HEK293 (cell line): ENCODE measurements around the gene PLEKHH3.

ENCODE experiments used
- BCL11A ChIP-seq: fragments of 450-650 bp; formaldehyde crosslinking; IDR thresholded peaks from 2 replicates; pipeline ENCODE4 v1.5.1; 2016; ENCODE audit warnings: low read depth, missing biosample characterization, missing genetic modification characterization
- EGR2 ChIP-seq: fragments of 450-650 bp; formaldehyde crosslinking; IDR thresholded peaks from 2 replicates; pipeline ENCODE4 v1.5.1; 2016; ENCODE audit warnings: low read depth, missing biosample characterization, missing genetic modification characterization
- KLF16 ChIP-seq: fragments of 450-650 bp; formaldehyde crosslinking; IDR thresholded peaks from 2 replicates; pipeline ENCODE4 v1.5.1; 2017; ENCODE audit warnings: missing biosample characterization, missing genetic modification characterization
- MEIS1 ChIP-seq: sonication (generic); formaldehyde crosslinking; IDR thresholded peaks from 2 replicates; pipeline ENCODE4 v1.8.1; 2022; ENCODE audit warnings: missing genetic modification reagents, mild to moderate bottlenecking, borderline replicate concordance
- OVOL3 ChIP-seq: fragments of 450-650 bp; formaldehyde crosslinking; IDR thresholded peaks from 2 replicates; pipeline ENCODE4 v1.5.1; 2016; ENCODE audit warnings: missing biosample characterization, missing genetic modification characterization
- RBAK ChIP-seq: fragments of 450-650 bp; formaldehyde crosslinking; IDR thresholded peaks from 2 replicates; pipeline ENCODE4 v1.5.1; 2016; ENCODE audit warnings: missing biosample characterization, missing genetic modification characterization
- SCRT2 ChIP-seq: fragments of 450-650 bp; formaldehyde crosslinking; IDR thresholded peaks from 2 replicates; pipeline ENCODE4 v1.5.1; 2016; ENCODE audit warnings: missing biosample characterization, missing genetic modification characterization
- SP2 ChIP-seq: fragments of 450-650 bp; formaldehyde crosslinking; IDR thresholded peaks from 2 replicates; pipeline ENCODE4 v1.5.1; 2016; ENCODE audit warnings: missing biosample characterization, missing genetic modification characterization
- ZBTB44 ChIP-seq: fragments of 450-650 bp; IDR thresholded peaks from 2 replicates; pipeline ENCODE4 v1.5.1; 2018; ENCODE audit warnings: missing biosample characterization, mild to moderate bottlenecking, missing genetic modification characterization
- ZBTB6 ChIP-seq: fragments of 450-650 bp; formaldehyde crosslinking; IDR thresholded peaks from 2 replicates; pipeline ENCODE4 v1.5.1; 2017; ENCODE audit warnings: missing biosample characterization, missing genetic modification characterization
- ZFHX2 ChIP-seq: fragments of 450-650 bp; formaldehyde crosslinking; conservative IDR thresholded peaks from 2 replicates; pipeline ENCODE4 v1.5.1; 2016; ENCODE audit warnings: missing biosample characterization, missing genetic modification characterization
- ZNF169 ChIP-seq: fragments of 450-650 bp; formaldehyde crosslinking; IDR thresholded peaks from 2 replicates; pipeline ENCODE4 v1.5.1; 2016; ENCODE audit warnings: missing biosample characterization, missing genetic modification characterization
- ZNF174 ChIP-seq: fragments of 450-650 bp; formaldehyde crosslinking; IDR thresholded peaks from 2 replicates; pipeline ENCODE4 v1.5.0; 2017; ENCODE audit warnings: missing biosample characterization, mild to moderate bottlenecking, missing genetic modification characterization
- ZNF202 ChIP-seq: fragments of 450-650 bp; formaldehyde crosslinking; IDR thresholded peaks from 2 replicates; pipeline ENCODE4 v1.5.1; 2016; ENCODE audit warnings: missing biosample characterization, missing genetic modification characterization, borderline replicate concordance
- ZNF223 ChIP-seq: fragments of 450-650 bp; formaldehyde crosslinking; IDR thresholded peaks from 2 replicates; pipeline ENCODE4 v1.5.1; 2016; ENCODE audit warnings: missing biosample characterization, missing genetic modification characterization
- ZNF311 ChIP-seq: fragments of 450-650 bp; formaldehyde crosslinking; IDR thresholded peaks from 2 replicates; pipeline ENCODE4 v1.5.1; 2017; ENCODE audit warnings: missing biosample characterization, missing genetic modification characterization, borderline replicate concordance
- ZNF335 ChIP-seq: fragments of 450-650 bp; formaldehyde crosslinking; conservative IDR thresholded peaks from 2 replicates; pipeline ENCODE4 v1.5.1; 2016; ENCODE audit warnings: missing biosample characterization, missing genetic modification characterization
- ZNF48 ChIP-seq: fragments of 450-650 bp; formaldehyde crosslinking; IDR thresholded peaks from 2 replicates; pipeline ENCODE4 v1.5.1; 2016; ENCODE audit warnings: missing biosample characterization, missing genetic modification characterization
- ZNF521 ChIP-seq: fragments of 450-650 bp; formaldehyde crosslinking; IDR thresholded peaks from 2 replicates; pipeline ENCODE4 v1.5.1; 2017; ENCODE audit warnings: missing biosample characterization, mild to moderate bottlenecking, missing genetic modification characterization
- ZNF560 ChIP-seq: fragments of 450-650 bp; formaldehyde crosslinking; IDR thresholded peaks from 2 replicates; pipeline ENCODE4 v1.5.1; 2017; ENCODE audit warnings: missing biosample characterization, missing genetic modification characterization, borderline replicate concordance
- ZNF585B ChIP-seq: fragments of 450-650 bp; formaldehyde crosslinking; IDR thresholded peaks from 2 replicates; pipeline ENCODE4 v1.5.1; 2016; ENCODE audit warnings: missing biosample characterization, missing genetic modification characterization
- ZNF843 ChIP-seq: fragments of 450-650 bp; formaldehyde crosslinking; IDR thresholded peaks from 2 replicates; pipeline ENCODE4 v1.5.1; 2016; ENCODE audit warnings: missing biosample characterization, missing genetic modification characterization
- ZSCAN23 ChIP-seq: fragments of 450-650 bp; formaldehyde crosslinking; IDR thresholded peaks from 2 replicates; pipeline ENCODE4 v1.5.1; 2016; ENCODE audit warnings: missing biosample characterization, missing genetic modification characterization
- ZSCAN30 ChIP-seq: fragments of 450-650 bp; IDR thresholded peaks from 2 replicates; pipeline ENCODE4 v1.5.1; 2018; ENCODE audit warnings: missing biosample characterization, mild to moderate bottlenecking, missing genetic modification characterization, moderate library complexity
- ZXDB ChIP-seq: fragments of 450-650 bp; formaldehyde crosslinking; IDR thresholded peaks from 2 replicates; pipeline ENCODE4 v1.5.1; 2016; ENCODE audit warnings: missing biosample characterization, missing genetic modification characterization
- TF ChIP-seq, protein P1 (sequence below): fragments of 450-650 bp; formaldehyde crosslinking; IDR thresholded peaks from 2 replicates; pipeline ENCODE4 v1.5.1; 2016; ENCODE audit warnings: missing biosample characterization, missing genetic modification characterization
- TF ChIP-seq, protein P2 (sequence below): fragments of 450-650 bp; formaldehyde crosslinking; IDR thresholded peaks from 2 replicates; pipeline ENCODE4 v1.5.1; 2017; ENCODE audit warnings: missing biosample characterization, mild to moderate bottlenecking, missing genetic modification characterization, moderate library complexity
- TF ChIP-seq, protein P3 (sequence below): IDR thresholded peaks from 2 replicates; pipeline ENCODE4 v1.6.1; 2011; ENCODE audit warnings: mild to moderate bottlenecking, low read depth, low read length, borderline replicate concordance
- TF ChIP-seq, protein P4 (sequence below): fragments of 450-650 bp; formaldehyde crosslinking; IDR thresholded peaks from 2 replicates; pipeline ENCODE4 v1.5.1; 2016; ENCODE audit warnings: missing biosample characterization, missing genetic modification characterization

The PLEKHH3 gene

GRCh38 chr17:42677921-42678781 is 1.4 kb upstream of the PLEKHH3 start (continued):
- TF ChIP-seq, protein P1, sequence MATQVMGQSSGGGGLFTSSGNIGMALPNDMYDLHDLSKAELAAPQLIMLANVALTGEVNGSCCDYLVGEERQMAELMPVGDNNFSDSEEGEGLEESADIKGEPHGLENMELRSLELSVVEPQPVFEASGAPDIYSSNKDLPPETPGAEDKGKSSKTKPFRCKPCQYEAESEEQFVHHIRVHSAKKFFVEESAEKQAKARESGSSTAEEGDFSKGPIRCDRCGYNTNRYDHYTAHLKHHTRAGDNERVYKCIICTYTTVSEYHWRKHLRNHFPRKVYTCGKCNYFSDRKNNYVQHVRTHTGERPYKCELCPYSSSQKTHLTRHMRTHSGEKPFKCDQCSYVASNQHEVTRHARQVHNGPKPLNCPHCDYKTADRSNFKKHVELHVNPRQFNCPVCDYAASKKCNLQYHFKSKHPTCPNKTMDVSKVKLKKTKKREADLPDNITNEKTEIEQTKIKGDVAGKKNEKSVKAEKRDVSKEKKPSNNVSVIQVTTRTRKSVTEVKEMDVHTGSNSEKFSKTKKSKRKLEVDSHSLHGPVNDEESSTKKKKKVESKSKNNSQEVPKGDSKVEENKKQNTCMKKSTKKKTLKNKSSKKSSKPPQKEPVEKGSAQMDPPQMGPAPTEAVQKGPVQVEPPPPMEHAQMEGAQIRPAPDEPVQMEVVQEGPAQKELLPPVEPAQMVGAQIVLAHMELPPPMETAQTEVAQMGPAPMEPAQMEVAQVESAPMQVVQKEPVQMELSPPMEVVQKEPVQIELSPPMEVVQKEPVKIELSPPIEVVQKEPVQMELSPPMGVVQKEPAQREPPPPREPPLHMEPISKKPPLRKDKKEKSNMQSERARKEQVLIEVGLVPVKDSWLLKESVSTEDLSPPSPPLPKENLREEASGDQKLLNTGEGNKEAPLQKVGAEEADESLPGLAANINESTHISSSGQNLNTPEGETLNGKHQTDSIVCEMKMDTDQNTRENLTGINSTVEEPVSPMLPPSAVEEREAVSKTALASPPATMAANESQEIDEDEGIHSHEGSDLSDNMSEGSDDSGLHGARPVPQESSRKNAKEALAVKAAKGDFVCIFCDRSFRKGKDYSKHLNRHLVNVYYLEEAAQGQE (tag by site-specific recombination): no peak
- TF ChIP-seq ZNF174 (tag by site-specific recombination): no peak
- peak; percentile 62 for TF ChIP-seq ZBTB44 (tag by site-specific recombination)
- TF ChIP-seq SCRT2: no peak
- TF ChIP-seq, protein P2, sequence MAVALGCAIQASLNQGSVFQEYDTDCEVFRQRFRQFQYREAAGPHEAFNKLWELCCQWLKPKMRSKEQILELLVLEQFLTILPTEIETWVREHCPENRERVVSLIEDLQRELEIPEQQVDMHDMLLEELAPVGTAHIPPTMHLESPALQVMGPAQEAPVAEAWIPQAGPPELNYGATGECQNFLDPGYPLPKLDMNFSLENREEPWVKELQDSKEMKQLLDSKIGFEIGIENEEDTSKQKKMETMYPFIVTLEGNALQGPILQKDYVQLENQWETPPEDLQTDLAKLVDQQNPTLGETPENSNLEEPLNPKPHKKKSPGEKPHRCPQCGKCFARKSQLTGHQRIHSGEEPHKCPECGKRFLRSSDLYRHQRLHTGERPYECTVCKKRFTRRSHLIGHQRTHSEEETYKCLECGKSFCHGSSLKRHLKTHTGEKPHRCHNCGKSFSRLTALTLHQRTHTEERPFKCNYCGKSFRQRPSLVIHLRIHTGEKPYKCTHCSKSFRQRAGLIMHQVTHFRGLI (tag by site-specific recombination): no peak
- no peak for TF ChIP-seq ZSCAN23
- peak; percentile 14 for TF ChIP-seq ZNF335 (tag by site-specific recombination)
- no peak for TF ChIP-seq ZNF560 (tag by site-specific recombination)
- 0 out of 2 replicates have a peak, but pooled peaks have one; percentile 26 for TF ChIP-seq OVOL3 (tag by site-specific recombination)
- no peak for TF ChIP-seq ZNF843 (tag by site-specific recombination)
- TF ChIP-seq, protein P3, sequence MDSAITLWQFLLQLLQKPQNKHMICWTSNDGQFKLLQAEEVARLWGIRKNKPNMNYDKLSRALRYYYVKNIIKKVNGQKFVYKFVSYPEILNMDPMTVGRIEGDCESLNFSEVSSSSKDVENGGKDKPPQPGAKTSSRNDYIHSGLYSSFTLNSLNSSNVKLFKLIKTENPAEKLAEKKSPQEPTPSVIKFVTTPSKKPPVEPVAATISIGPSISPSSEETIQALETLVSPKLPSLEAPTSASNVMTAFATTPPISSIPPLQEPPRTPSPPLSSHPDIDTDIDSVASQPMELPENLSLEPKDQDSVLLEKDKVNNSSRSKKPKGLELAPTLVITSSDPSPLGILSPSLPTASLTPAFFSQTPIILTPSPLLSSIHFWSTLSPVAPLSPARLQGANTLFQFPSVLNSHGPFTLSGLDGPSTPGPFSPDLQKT: no peak
- no peak for TF ChIP-seq ZNF521 (tag by site-specific recombination)
- TF ChIP-seq ZXDB (tag by site-specific recombination): no peak
- TF ChIP-seq EGR2 (tag by site-specific recombination): no peak
- TF ChIP-seq ZNF223 (tag by site-specific recombination): no peak
- no peak for TF ChIP-seq KLF16 (tag by site-specific recombination)
- TF ChIP-seq BCL11A (tag by site-specific recombination): peak; percentile 77; the same call in 1 of the 2 replicates
- TF ChIP-seq ZNF585B (tag by site-specific recombination): no peak
- TF ChIP-seq ZNF169 (tag by site-specific recombination): no peak
- TF ChIP-seq, protein P4, sequence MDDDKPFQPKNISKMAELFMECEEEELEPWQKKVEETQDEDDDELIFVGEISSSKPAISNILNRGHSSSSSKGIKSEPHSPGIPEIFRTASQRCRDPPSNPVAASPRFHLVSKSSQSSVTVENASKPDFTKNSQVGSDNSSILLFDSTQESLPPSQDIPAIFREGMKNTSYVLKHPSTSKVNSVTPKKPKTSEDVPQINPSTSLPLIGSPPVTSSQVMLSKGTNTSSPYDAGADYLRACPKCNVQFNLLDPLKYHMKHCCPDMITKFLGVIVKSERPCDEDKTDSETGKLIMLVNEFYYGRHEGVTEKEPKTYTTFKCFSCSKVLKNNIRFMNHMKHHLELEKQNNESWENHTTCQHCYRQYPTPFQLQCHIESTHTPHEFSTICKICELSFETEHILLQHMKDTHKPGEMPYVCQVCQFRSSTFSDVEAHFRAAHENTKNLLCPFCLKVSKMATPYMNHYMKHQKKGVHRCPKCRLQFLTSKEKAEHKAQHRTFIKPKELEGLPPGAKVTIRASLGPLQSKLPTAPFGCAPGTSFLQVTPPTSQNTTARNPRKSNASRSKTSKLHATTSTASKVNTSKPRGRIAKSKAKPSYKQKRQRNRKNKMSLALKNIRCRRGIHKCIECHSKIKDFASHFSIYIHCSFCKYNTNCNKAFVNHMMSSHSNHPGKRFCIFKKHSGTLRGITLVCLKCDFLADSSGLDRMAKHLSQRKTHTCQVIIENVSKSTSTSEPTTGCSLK (tag by site-specific recombination): no peak
- peak; percentile 82 for TF ChIP-seq ZSCAN30
- TF ChIP-seq MEIS1 (CRISPR knock-in tag): no peak
- TF ChIP-seq ZNF202 (tag by site-specific recombination): no peak
- peak; percentile 62 for TF ChIP-seq SP2 (tag by site-specific recombination)
- 0 out of 2 replicates have a peak, but pooled peaks have one; percentile 9 for TF ChIP-seq ZFHX2 (tag by site-specific recombination)
- TF ChIP-seq ZNF311 (tag by site-specific recombination): no peak
- no peak for TF ChIP-seq ZNF48
- TF ChIP-seq ZBTB6: peak; percentile 34; the same call in 1 of the 2 replicates
- no peak for TF ChIP-seq RBAK (tag by site-specific recombination)
